Peyer's patch (tissue), 4 donors: ENCODE measurements around the gene ELMO1.

Experiments used
- CTCF ChIP-seq, 6 experiments: fragments of 450-650 bp in 4 of 6; fragments of 200-600 bp in 2 of 6; sonication (generic) in 1 of 6; IDR thresholded peaks; one replicate each; pipeline ENCODE4 v1.5.1; 2017 to 2019; ENCODE audit warnings: antibody characterized with exemption in 6 of 6, mild to moderate bottlenecking in 3 of 6, moderate library complexity in 1 of 6
- POLR2A ChIP-seq, 2 donors: fragments of 450-650 bp; IDR thresholded peaks; one replicate each; pipeline ENCODE4 v1.5.1; 2017; ENCODE audit warnings: antibody characterized with exemption in 2 of 2, mild to moderate bottlenecking in 2 of 2, moderate library complexity in 2 of 2

DNA sequence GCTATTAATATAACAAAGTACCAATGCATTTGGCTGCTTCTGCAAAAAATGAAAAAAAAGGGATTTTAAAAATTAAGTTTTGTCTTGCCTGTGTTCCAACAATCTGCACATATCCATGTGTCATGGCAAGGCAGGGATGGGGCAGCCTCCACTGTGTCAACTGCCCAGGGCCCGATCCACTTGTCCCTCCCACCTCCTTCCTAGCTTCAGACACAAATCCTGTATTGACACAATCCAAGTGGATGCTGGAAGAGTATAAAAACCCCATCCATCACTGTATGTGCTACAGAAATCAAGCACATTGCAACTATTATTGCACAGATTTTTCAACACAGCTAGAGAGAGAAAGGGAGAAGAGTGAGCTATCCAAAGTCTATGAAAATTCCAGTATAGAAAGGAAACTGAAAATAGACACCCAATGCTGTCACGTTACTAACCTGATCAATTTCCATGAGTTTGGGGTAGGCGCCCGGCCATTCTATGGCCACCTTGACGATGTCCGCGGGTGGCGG lies 106.4 kb downstream of the ELMO1 start:
- no peak for TF ChIP-seq POLR2A (IDR thresholded peaks at IDR 0.05)
- no peak for TF ChIP-seq CTCF (IDR thresholded peaks at IDR 0.05)
